Measurements from ENCODE around the gene METTL9.
"Not testable (repeated sequence)": the region's sequence is repeated elsewhere in the genome, so short reads cannot be mapped to it uniquely, and the experiment has no call there.

The METTL9 gene

DNA sequence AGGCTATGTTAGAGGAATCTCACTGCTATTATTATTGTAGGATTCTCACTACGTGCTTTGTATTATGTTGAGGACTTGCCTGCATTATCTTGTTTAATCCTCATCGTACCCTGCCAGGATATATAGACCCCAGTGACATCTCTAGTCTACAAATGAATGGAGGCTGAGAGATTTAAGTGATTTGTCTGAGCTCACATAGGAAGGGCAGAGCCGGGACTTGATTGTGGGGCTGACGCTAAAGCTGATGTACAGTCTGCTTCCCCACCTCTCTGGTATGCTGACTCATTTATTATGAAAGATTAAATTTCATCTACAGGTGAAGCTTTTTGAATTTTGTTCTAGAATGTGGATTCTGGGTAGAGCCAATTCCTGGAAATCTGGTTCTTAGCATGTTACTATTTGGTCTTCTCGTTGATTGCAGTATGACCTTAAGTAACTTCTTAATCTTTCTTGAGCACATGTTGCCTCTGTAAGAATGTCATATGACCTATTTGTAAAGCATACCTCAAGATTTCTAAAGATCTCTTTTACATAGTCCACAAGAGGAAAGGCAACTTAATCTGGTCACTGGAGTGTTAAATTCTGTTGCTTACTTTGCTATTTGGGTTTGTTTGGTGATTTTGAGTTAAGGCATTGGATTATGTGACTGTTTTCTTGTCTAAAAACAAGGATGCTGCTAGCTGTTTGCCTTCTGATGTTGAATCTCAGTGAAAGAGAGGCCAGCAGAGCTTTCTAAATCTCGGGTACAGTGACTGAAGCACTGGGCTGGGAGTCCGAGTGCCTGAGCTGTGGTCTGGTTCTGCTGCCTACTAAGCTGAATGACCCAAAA is 12.4 kb downstream of the METTL9 start:
- no peak for DNase-seq

DNA sequence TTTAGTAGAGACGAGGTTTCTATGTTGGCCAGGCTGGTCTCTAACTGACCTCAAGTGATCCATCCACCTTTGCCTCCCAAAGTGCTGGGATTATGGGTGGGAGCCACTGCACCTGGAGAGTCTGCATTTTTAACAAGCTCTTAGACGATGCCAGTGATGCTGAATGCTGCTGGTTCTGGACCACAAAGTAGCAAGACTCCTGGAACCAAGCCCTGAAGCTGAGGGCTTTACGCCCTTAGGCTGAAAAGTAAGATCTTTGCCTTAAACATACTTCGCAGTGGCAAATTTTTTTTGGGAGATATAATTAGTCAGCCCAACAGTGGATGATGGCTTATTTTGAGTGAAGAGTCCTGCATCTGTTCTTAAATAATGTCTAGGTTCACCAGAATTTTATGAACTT is 14.0 kb downstream of the METTL9 start:
- DNase-seq = no peak

DNA sequence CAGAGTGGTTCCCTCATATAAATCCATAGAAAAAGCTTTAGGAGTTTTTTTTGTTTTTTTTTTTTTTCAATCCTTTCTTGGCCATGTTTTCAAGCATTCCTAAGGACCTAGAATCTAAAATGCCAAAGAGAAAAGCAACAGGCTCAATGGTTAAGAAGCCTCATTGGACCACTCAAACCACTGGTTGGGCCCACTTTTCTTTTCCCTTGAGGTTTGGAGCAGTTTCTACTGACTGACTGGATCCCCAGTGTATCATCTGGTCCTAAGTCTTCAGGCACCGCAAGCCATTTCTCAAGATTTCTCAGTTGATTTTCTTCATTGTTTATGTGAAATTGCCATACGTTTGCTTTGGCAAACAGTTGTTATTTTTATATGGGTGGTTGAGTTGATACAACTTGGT is 14.4 kb downstream of the METTL9 start:
- DNase-seq = no peak

DNA sequence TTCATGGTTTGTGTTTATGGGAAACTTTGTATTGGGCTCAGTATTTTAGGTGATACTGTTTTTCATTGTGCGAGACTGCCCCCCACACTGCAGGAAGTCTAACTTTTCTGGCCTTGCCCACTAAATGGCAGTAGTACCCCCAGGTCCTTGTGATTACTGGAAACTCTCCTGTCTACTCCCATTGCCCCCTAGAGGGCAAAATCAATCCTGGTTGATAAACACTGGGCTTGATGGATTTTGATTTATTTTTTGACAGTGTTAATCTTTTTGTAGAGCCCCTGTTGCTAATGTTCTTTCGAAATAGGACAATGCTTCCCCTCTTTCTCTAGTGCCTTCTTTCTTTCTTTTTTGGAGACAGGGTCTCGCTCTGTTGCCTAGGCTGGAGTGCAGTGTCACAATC is 15.5 kb downstream of the METTL9 start:
- no peak for DNase-seq

DNA sequence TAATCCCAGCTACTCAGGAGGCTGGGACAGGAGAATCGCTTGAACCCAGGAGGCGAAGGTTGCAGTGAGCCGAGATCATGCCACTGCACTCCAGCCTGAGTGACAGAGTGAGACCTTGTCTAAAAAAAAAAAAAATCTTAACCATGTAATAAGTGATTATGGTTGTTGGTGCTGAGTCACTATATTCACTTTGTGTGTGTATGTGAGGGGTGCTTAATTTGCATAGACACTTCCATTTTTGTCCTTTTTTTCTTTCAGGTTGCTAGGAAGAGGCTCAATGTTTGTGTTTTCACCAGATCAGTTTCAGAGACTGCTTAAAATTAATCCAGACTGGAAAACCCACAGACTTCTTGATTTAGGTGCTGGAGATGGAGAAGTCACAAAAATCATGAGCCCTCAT is 18.2 kb downstream of the METTL9 start:
- DNase-seq = no peak

DNA sequence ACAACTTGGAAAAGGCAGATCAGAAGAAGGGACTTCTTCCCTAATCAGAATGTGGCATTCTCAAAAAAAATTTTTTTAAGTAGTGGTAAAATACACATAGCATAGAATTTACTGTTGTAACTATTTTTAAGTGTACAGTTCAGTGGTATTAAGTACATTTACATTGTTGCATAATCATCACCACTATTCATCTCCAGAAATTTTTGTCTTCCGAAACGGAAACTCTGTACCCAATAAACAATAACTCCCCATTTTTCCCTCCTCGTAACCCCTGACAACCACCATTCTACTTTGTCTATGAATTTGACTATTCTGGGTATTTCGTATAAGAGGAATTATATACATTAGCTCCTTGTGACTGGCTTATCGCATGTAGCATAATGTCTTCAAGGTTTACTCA is 18.9 kb downstream of the METTL9 start:
- no peak for DNase-seq

DNA sequence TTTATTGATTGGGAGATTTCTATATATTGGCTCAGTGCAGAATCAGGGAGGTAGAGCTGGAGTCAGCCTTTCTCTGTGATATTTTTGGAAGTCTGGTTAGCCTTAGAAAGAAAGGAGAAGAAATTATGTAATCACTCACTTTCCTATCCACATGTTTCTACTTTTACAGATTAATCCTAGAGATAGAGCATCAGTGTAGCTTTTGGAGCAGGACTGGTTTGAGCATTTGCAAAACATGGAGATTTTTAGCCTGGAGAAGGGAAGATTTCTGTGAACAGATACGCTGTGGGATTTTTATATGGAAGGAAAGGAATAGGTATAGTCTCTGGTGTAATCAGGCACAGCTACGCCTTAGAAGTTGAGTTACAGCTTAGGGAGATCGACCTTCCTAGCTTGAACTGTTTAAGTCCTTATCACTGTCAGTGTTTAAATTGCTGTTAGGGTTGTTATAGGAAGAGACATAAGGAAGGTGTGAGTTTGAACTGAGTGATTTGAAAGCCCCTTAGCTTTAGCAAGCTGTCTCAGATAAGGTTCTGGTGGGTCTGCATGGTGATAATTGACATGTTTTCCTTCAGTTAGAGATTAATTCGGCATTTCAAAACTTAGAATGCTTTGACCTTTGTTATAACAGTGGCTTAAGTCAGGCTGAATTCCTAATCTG is 20.5 kb downstream of the METTL9 start:
- no peak for DNase-seq

DNA sequence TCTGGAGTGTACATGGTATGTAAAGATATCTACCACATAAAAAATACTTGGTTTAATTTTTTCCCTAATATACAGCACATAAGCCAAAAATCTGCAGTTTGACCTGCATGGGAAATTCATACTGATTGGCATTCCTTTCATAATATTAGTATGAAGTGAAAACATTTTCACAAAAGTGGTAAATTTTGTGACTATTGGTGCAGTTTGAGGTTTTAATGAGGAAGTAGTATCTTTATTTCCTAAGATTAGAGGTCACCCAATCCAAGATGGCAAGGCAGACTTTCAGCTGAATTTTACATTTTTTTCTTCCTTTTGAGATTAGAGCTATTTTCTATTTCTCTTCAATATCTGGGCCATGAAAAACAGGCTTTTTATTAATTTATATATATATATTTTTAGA is 21.2 kb downstream of the METTL9 start:
- no peak for DNase-seq

DNA sequence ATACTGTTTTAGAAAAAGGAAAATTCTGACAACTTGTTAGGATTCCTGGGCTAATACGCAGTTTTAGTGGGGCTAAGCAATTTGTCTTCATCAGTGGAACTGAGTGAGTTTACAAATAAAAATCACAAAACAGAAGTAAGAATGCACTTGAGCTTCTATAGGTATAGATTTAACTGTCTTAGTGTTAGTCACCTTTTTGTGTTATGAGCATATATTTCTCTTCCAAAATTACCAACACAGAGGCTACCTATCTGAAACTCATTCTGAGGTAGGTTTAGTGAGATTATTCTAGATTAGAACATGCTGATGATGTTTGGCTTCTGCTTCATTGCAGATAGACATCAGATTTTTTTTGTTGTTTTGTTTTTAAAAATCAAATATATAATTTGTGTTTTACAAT is 23.2 kb downstream of the METTL9 start:
- DNase-seq = no peak

DNA sequence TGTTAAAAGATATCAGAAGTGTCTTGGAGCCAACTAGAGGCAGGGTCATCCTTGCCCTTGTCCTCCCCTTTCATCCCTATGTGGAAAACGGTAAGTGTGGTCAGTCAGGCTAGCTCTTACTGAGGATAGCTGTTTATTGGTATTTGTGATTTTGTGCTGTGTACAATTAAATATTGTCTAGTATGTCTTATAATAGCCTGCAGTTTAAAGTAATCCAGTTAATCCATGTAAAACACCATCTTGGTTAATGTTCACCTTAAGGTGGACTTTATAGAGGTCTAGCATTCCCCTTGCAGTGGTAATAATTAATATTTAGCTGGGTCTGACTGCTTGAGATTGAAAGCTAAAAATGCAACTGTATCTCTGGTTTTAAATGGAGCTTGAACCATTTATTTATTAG is 25.6 kb downstream of the METTL9 start:
- DNase-seq = no peak

DNA sequence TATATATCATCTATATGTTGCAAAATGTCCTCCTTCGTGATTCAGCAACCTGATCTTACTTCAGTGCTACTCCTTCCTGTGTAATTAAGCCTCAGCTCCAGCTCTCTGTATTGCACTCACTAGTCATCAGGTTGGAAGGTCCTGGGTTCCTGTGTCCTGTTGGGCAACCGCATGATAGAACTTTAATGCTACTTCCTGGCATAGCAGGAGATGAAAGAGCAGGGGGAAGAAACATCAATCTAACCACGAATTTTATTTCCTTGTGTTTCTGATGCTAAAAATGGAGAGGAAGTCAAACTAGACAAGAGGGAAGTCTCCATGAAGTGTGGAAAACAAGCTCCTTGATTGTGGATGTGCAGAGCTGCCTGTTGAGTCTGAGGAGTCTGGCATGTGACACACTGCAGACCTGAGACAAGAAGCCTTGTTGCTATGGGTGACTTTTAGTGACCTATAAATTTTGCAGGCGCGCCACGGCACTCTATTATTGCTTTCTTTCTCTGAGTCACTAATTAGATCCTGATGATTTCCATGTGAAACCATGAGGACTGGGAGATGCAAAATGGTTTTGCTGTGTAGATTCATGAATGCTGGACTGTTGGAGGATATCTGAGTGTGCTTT is 27.4 kb downstream of the METTL9 start:
- DNase-seq = no peak

DNA sequence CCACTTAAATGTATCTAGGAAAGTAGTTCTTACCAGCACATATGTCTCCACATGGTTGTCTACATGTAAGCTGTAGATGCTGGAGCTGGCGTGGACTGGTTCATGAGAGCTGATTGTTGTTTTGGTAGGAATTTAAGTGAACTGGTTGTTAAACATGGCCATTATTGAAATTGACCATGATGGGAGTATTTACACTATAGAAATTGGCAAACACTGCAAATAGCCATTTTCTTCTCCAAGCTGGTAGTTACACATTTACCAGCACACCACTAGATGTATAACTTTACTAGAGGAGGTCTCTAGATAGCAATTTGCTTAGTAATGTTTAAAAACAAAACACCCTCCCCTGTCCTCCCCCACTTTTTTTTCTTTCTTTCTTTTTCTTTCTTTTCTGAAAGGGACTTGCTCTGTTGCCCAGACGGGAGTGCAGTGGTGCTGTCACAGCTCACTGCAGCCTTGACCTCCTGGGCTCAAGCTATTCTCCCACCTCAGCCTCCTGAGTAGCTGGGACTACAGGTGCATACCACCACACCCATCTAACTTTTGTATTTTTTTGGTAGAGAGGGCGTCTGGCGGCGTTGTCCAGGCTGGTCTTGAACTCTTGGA is 28.8 kb downstream of the METTL9 start:
- no peak for DNase-seq

DNA sequence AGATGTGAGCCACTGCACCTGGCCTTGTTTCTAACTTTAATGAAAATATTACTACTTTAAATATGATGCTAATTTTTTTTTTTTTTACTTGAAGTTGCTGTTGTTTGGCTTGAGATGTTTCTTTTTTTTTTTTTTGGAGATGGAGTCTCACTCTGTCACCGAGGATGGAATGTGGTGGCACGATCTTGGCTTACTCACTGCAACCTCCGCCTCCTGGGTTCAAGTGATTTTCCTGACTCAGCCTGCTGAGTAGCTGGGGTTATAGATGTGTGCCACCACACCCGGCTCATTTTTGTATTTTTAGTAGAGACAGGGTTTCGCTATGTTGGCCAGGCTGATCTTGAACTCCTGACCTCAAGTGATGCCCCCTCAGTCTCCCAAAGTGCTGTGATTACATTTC is 29.4 kb downstream of the METTL9 start:
- no peak for DNase-seq

DNA sequence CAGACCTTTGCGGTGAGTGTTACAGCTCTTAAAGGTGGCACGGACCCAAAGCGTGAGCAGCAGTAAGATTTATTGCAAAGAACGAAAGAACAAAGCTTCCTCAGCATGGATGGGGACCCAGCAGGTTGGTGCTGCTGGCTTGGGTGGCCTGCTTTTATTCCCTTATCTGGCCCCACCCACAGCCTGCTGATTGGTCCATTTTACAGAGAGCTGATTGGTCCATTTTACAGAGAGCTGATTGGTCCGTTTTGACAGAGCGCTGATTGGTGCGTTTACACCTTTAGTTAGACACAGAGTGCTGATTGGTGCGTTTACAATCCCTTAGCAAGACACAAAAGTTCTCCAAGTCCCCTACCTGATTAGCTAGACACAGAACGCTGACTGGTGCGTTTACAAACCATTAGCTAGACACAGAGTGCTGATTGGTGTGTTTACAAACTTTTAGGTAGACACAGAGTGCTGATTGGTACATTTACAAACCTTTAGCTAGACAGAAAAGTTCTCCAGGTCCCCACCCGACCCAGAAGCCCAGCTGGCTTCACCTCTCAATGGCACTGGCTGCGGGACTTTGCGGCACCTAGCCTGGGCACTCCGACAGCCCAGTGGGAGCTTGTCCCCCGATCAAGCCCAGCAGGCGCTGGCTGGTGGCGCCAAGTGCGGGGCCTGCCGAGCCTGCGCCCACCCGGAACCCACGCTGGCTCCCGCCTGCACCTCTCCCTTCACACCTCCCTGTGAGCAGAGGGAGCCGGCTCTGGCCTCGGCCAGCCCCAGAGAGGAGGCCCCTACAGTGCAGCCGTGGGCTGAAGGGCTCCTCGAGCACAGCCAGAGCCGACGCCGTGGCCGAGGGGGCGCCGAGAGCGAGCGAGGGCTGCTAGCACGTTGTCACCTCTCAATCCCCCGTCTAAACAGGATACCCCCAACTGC is 30.5 kb downstream of the METTL9 start:
- not testable (repeated sequence) for DNase-seq

DNA sequence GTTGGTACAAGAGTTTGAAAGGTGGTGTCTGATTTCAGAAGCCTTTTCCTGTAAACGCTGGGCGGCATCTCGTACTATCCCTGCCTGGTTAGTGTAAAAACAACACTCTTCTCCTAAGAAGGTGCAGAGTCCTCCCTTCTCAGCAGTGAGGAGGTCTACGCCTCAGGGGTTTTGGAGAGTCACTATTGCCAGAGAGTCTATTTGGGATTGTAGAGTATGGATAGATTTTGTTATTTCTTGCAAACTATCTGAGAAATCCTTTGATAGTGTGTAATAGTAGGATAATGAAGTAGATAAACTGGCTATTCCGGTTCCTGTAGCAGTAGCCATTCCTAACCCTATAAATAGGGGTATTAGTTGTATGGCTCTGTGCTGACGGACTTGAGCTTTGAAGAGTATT is 31.5 kb downstream of the METTL9 start:
- DNase-seq = not testable (repeated sequence)

DNA sequence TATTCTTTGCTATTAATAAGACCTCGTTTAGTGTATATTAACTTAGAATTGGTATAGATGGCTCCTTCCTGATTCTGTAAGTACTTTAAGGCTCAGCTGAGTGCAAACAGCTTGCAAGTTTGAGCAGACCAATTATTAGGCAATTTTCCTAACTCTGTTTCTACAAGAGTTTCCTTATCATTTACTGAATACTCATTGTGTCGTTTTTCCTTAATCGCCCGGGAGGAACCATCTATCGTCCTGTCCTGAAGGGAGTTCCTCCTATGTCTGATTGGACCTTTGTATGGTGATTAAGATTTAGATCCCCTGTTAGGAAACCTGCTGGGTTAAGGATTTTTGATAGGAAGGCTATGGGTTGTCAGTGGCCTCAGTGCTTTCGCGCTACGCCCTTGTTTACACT is 32.0 kb downstream of the METTL9 start:
- DNase-seq = not testable (repeated sequence)

DNA sequence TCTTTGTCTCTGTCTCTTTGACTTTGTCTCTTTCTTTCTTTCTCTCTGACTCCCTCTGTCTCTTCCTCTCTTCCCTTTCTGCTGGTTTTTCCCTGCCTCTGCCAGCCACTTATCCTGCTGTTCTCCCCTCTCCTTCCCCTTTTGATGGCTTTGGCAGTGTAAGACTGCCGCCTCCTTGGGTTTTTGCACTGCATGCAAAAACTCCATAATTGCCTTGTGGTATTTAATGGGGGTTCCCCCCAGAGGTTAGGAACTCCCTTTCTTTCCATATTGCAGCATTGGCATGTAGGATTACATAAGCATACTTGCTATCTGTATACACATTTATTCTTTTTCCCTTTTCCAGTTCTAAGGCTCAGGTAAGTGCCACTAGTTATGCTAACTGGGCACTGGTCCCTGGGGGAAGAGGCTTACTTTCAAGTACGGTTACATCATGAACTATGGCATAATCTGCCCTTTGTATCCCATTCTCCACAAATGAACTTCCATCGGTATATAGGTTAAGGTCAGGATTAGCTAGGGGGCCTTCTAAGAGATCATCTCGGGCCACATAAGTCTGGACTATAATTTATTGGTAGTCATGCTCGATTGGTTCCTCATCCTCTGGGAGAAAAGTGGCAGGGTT is 32.7 kb downstream of the METTL9 start:
- DNase-seq = not testable (repeated sequence)

DNA sequence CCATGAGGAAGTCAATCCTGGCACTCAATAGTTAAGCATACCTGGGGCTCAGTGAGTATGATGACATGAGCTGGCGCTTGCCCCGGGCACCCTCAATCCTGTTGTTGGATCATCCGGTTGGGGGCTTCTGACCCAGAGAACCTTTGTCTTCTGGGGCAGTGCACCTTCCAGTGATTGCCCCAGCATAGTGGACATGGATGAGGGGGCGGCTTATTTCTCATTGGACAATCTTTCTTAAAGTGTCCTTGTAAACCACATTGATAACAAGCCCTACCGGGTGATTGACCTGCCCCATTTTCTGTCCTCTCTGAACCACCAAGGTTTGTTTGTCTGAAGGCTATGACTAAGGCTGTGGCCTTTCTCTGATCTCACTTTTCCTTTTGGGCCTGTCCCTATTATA is 34.8 kb downstream of the METTL9 start:
- no peak for DNase-seq

DNA sequence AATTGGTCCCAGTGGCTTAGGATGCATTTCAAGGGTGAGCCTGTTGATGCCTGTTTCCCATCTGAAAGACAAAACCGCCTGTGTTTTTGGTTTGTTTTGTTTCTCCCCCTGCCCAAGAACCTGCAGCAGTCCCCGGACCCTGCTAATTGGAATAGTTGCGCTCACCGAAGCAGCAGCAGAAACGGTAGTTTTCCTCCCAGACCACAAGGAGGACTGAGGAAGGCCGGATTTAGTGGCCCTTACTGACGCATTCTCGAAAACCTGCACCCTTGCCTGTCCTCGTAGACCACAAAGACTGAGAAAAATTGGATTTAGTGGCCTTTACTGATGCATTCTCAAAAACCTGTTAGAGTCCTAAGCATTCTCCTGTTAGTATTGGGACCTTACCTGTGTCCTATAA is 36.3 kb downstream of the METTL9 start:
- not testable (repeated sequence) for DNase-seq

DNA sequence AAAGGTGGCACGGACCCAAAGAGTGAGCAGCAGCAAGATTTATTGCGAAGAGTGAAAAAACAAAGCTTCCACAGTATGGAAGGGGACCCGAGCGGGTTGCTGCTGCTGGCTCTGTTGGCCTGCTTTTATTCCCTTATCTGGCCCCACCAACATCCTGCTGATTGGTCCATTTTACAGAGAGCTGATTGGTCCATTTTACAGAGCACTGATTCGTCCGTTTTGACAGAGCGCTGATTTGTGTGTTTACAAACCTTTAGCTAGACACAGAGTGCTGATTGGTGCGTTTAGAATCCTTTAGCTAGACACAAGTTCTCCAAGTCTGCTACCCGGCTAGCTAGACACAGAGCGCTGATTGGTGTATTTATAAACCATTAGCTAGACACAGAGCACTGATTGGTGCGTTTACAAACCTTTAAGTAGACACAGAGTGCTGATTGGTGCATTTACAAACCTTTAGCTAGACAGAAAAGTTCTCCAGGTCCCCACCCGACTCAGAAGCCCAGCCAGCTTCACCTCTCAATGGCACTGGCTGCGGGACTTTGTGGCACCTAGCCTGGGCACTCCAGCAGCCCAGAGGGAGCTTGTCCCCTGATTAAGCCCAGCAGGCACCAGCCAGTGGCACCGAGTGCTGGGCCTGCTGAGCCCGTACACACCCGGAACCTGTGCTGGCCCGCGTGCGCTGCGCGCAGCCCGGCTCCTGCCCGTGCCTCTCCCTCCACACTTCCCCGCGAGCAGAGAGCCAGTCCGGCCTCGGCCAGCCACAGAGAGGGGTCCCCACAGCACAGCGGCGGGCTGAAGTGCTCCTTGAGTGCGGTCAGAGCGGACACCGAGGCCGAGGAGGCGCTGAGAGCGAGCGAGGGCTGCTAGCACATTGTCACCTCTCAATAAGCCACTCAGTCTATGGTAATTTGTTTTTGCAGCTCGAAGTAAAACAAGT is 37.9 kb downstream of the METTL9 start:
- no peak for DNase-seq

DNA sequence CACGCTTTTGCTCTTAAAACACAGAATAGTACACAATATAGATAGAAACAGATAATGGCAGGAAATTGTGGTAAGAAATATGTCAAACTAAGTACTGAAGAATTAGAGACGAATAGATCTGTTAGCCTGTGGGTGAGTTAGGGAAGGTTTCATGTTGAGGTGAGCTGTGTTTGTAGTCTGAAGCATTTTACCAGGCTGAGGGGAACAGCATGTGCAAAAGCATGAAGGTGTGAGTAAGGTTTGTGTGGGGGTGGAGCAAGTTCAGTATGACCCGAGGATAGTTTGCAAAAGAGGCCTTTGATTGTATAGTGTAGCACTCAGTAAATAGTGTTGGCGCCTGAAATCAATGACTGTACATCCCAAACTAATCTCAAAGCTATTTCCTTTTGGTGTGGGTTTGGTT is 39.2 kb downstream of the METTL9 start:
- no peak for DNase-seq
